NB4 (cell line): ENCODE results near the gene CAST.
A peak's percentile ranks its signal among the peaks of the same experiment; 100 is the strongest.

ENCODE experiments used
- DNase-seq: peaks from one replicate; pipeline ENCODE4 v3.0.0; 2010; ENCODE audit warnings: low read depth
- H3K4me3 ChIP-seq: one replicate; pipeline ENCODE4 v1.5.1; 2011; ENCODE audit warnings: mild to moderate bottlenecking, low read depth, low read length, moderate library complexity
- CTCF ChIP-seq: IDR thresholded peaks from one replicate; pipeline ENCODE4 v1.5.1; 2012; ENCODE audit warnings: low read depth, low read length
- MYC ChIP-seq: IDR thresholded peaks from 2 replicates; pipeline ENCODE4 v1.6.1; 2011; ENCODE audit warnings: low read depth, low read length
- POLR2A ChIP-seq: IDR thresholded peaks from 2 replicates; pipeline ENCODE4 v1.6.1; 2011; ENCODE audit warnings: mild to moderate bottlenecking; ENCODE audit not compliant: insufficient read length; ENCODE audit errors: extremely low read depth
- TF ChIP-seq, protein P1 (sequence below): IDR thresholded peaks from 2 replicates; pipeline ENCODE4 v1.6.1; 2011; ENCODE audit warnings: low read depth, low read length

CAST gene

DNA sequence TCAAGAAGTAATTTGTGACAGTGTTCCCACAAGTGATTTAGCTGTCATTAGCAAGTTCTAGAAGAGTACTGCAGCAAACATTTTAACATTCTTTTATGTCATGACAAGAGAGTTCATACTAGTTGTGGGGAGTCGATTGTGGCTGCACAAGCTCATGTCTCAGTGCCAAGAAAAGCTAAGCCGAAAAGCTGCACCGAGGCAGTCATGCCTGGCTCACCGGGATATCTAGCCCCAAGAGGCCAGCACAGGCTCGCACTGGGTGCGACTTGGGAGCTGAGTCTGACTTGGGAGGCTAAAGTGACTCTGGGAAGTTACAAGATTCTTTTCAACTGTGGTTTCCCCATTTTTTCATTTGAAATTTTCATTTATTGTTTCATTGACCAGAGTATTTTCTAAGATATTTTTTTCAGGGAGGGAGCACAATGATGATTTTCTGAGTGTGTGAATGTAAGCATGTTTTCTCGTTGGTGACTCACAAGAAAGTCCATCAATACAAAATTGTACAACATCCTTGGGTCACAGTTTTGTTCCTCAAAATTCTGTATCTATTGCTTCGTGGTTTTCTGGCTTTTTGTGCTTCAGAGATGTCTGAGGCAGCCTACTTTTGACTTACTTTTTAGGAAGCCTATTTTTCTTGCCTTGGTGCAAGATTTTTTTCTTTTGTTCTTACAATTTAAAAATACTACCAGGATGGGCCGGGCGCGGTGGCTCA lies 18.7 kb downstream of the CAST start:
- DNase-seq, result peak; percentile 28
- H3K4me3 ChIP-seq, result no peak overlapping the region
- no peak for TF ChIP-seq CTCF
- no peak for TF ChIP-seq POLR2A
- TF ChIP-seq, protein P1, sequence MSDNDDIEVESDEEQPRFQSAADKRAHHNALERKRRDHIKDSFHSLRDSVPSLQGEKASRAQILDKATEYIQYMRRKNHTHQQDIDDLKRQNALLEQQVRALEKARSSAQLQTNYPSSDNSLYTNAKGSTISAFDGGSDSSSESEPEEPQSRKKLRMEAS, result no peak
- TF ChIP-seq MYC, result no peak

DNA sequence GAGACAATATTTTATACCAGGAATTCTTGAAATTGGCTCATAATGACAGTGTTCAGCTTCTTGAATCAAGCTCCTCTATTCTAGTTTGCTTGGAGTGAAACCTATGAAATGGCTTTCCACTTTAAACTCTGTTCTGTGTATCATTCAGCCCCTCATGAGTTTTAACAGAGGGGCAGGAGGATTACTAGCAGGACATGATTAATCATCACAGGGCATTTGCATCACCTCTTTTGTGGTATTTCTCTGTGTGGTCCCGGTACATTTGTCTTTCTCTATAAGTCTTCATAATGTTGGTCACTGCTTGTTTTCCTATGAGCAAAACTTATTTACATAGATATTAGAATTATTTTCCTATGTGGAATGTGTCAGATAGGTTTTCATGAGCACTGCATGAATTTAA lies 21.2 kb downstream of the CAST start:
- DNase-seq, result no peak
- no peak overlapping the region for H3K4me3 ChIP-seq
- TF ChIP-seq, protein P1, result no peak
- no peak for TF ChIP-seq MYC
- no peak for TF ChIP-seq POLR2A
- no peak for TF ChIP-seq CTCF

DNA sequence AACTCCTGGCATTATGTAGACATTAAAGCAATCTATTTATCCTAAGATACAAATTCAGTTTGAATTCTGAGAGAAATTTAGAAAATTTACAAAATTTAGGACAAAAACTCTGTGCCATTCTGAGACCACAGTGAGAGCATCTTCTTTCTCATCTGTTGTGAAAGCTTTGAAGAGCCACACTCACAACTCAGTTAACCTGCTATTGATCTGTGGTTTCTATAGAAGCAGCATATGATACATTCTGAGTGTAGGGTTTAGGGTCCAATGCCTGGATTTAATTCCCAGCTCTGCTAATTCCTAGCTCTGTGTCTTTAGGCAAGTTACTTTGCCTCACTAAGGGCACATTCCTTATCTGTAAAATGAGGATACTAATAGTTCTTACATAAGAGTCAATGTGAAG lies 21.6 kb downstream of the CAST start:
- no peak overlapping the region for H3K4me3 ChIP-seq
- TF ChIP-seq CTCF (no peak), POLR2A (no peak), MYC (no peak)
- TF ChIP-seq, protein P1, result no peak
- no peak for DNase-seq

GRCh38 chr5:96687080-96687479 lies 24.9 kb downstream of the CAST start:
- TF ChIP-seq, protein P1, result no peak
- TF ChIP-seq POLR2A (no peak), MYC (no peak), CTCF (no peak)
- no peak for DNase-seq
- H3K4me3 ChIP-seq, result no peak overlapping the region

GRCh38 chr5:96687812-96688453 lies 25.8 kb downstream of the CAST start:
- H3K4me3 ChIP-seq, result no peak overlapping the region
- peak; percentile 58 for DNase-seq
- TF ChIP-seq CTCF, result peak; percentile 46
- no peak for TF ChIP-seq MYC
- TF ChIP-seq POLR2A, result no peak
- TF ChIP-seq, protein P1, result no peak
